Measurements from ENCODE around the gene STYXL2. TPM values are rescaled to one million over a fixed set of nuclear protein-coding genes. Genes with fewer than 3 reads are reported as not detected.

The STYXL2 gene
- polyA plus RNA-seq (2013, experiment 1 of 2; ENCODE audit: insufficient read length), result 0.22 TPM
- polyA plus RNA-seq (2013, experiment 2 of 2; ENCODE audit: insufficient read length), result 0.17 TPM

- no peak for DNase-seq
Observed at GRCh38 chr1:167093846-167094516, at the start of gene STYXL2. Gene STYXL2 (plus strand): TSS chr1:167094075. CDS start chr1:167094850, 775 bp downstream.

- no peak for DNase-seq
Observed at GRCh38 chr1:167051907-167052306, 42.0 kb upstream of the STYXL2 start.

- DNase-seq, result no peak
Observed at GRCh38 chr1:167052389-167052788, 41.5 kb upstream of the STYXL2 start.

GRCh38 chr1:167054531-167054930 lies 39.3 kb upstream of the STYXL2 start:
- no peak for DNase-seq

- DNase-seq, result no peak
Observed at GRCh38 chr1:167054946-167055630, 38.8 kb upstream of the STYXL2 start.

- no peak for DNase-seq
Observed at GRCh38 chr1:167056529-167057231, 37.2 kb upstream of the STYXL2 start.

- DNase-seq, result peak; percentile 13
Observed at GRCh38 chr1:167057241-167057688, 36.6 kb upstream of the STYXL2 start.

- peak; percentile 52 for DNase-seq
Observed at GRCh38 chr1:167059045-167059808, 34.6 kb upstream of the STYXL2 start.

- DNase-seq, result no peak
Observed at GRCh38 chr1:167059809-167060107, 34.1 kb upstream of the STYXL2 start.

GRCh38 chr1:167060141-167061072 lies 33.5 kb upstream of the STYXL2 start:
- DNase-seq, result no peak

GRCh38 chr1:167061073-167061464 lies 32.8 kb upstream of the STYXL2 start:
- no peak for DNase-seq

- DNase-seq, result no peak
Observed at GRCh38 chr1:167064621-167065020, 29.3 kb upstream of the STYXL2 start.

- DNase-seq, result no peak
Observed at GRCh38 chr1:167065471-167065870, 28.4 kb upstream of the STYXL2 start.

GRCh38 chr1:167066333-167067122 lies 27.3 kb upstream of the STYXL2 start:
- DNase-seq, result peak; percentile 47

GRCh38 chr1:167067904-167068303 lies 26.0 kb upstream of the STYXL2 start:
- no peak for DNase-seq

GRCh38 chr1:167068761-167069160 lies 25.1 kb upstream of the STYXL2 start:
- DNase-seq, result no peak

GRCh38 chr1:167071286-167071685 lies 22.6 kb upstream of the STYXL2 start:
- DNase-seq, result no peak

- DNase-seq, result no peak
Observed at GRCh38 chr1:167076136-167076710, 17.7 kb upstream of the STYXL2 start.

GRCh38 chr1:167077128-167077867 lies 16.6 kb upstream of the STYXL2 start:
- no peak for DNase-seq

GRCh38 chr1:167077868-167078210 lies 16.0 kb upstream of the STYXL2 start:
- DNase-seq, result no peak
